Bronchial smooth muscle cell (primary cell): ENCODE results near the gene APIP. TPM values are rescaled to one million over a fixed set of nuclear protein-coding genes. Genes with fewer than 3 reads are reported as not detected.

ENCODE experiments used
- total RNA-seq: library from RNA; depleted of rRNA; stranded (reverse); fragments of >200 nt; gene quantifications from 2 replicates; pipeline ENCODE4 v1.2.1, GENCODE V29; 2014

The APIP gene, protein sequence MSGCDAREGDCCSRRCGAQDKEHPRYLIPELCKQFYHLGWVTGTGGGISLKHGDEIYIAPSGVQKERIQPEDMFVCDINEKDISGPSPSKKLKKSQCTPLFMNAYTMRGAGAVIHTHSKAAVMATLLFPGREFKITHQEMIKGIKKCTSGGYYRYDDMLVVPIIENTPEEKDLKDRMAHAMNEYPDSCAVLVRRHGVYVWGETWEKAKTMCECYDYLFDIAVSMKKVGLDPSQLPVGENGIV
- total RNA-seq: 18.0 and 27.1 TPM in 2 replicates

DNA sequence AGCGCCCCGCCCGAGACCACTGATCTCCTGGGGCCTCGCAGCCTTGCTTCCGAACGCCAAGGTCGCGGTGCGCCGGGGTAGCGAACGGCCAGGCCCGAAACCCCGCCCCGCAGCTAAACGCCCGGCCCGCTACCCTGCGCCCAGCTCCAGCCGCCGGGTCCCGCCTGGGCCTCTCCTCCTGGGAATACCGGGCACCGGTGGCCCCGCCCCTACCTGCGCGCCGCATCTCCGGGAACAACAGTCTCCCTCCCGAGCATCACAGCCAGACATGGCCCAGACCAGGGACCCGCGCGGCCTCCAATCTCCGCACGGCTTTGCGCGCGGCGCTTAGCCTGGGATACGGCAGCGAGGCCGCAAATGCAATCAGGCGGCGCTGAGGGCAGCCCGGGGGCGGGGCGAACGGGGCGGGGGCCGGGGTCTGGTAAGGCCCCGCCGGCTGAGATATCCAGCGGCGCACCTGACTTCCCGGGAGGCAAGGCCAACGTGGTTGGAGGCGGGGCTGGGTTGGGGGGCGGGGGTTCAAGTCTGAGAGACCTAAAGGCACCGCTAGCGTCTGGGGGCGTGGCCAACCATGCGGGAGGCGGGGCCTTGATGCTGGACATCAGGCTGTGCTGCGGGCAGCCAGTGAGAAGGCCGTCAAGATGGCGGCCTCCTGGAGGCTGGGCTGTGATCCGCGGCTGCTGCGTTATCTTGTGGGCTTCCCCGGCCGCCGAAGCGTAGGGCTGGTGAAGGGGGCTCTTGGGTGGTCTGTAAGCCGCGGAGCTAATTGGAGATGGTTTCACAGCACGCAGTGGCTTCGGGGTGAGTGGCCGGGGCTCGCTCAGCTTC is at the start of gene APIP, which contains the start of gene PDHX:
TSS of gene APIP (minus strand) at position 365 of the 828 bp plus-strand sequence. CDS start at position 270, 95 bp downstream.
TSS of gene PDHX (plus strand) at position 604 of the 828 bp plus-strand sequence. CDS start at position 642, 38 bp downstream.

Other genes starting within 250 kb of the APIP start
- gene PDHX, start 239 bp upstream of the APIP start, total RNA-seq: 26.3 and 29.5 TPM in 2 replicates
- 385 and 395 TPM in 2 replicates for gene CD44, start 222.8 kb upstream of the APIP start, total RNA-seq